DND-41 (cell line): ENCODE data around the gene TRIM13.

Experiments used
- EZH2 ChIP-seq: IDR thresholded peaks from 3 replicates; pipeline ENCODE4 v1.6.1; 2012; ENCODE audit warnings: borderline replicate concordance, low read depth, mild to moderate bottlenecking, moderate library complexity, low read length, inconsistent platforms; ENCODE audit not compliant: severe bottlenecking
- TF ChIP-seq, protein P1 (sequence below): IDR thresholded peaks from 2 replicates; pipeline ENCODE4 v1.5.1; 2012; ENCODE audit warnings: borderline replicate concordance, low read length, moderate library complexity, mild to moderate bottlenecking; ENCODE audit not compliant: poor library complexity, severe bottlenecking; ENCODE audit errors: extremely low read depth

DNA sequence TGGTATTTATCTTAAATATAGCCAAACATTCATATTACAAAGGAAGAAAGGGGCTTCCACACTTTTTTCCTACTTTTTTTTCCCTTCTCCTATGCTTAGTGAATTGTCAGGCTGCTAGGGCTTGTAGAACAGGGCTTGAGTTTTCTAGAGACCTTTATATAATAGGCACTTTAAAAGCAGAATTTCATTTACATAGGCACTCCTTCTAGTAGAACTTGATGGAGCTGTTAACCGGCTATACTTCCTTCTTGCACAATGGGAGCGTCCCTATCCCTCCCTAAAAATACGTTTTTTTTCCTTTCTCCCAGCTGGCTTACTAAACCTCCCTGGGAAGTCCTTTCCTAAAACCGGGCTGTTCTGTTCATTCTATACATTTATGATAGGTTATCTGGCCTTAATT lies 1.1 kb downstream of the TRIM13 start:
- TF ChIP-seq, protein P1, sequence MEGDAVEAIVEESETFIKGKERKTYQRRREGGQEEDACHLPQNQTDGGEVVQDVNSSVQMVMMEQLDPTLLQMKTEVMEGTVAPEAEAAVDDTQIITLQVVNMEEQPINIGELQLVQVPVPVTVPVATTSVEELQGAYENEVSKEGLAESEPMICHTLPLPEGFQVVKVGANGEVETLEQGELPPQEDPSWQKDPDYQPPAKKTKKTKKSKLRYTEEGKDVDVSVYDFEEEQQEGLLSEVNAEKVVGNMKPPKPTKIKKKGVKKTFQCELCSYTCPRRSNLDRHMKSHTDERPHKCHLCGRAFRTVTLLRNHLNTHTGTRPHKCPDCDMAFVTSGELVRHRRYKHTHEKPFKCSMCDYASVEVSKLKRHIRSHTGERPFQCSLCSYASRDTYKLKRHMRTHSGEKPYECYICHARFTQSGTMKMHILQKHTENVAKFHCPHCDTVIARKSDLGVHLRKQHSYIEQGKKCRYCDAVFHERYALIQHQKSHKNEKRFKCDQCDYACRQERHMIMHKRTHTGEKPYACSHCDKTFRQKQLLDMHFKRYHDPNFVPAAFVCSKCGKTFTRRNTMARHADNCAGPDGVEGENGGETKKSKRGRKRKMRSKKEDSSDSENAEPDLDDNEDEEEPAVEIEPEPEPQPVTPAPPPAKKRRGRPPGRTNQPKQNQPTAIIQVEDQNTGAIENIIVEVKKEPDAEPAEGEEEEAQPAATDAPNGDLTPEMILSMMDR: no peak
- TF ChIP-seq EZH2: no peak
